ENCODE results near the gene DCDC2.
"Not testable (repeated sequence)": the region's sequence is repeated elsewhere in the genome, so short reads cannot be mapped to it uniquely, and the experiment has no call there.

The DCDC2 gene

DNA sequence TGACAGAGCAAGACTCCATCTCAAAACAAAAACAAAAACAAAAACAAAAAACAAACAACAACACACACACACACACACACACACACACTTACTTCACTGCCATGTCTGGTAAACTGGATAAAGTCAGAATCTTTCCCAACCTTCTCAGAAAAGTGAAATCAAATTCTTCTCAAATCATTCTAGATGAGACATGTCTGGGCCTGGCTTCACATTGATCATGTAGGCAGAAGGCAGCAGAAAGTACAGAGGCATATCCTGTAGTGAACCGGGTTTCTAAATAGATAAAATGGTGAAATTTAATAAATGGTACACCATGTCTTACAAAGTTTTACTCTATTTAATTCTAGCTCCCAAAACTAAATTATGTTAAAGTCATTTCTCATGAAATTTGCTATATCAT lies 30.0 kb upstream of the DCDC2 start:
- Histone ChIP-seq H4K20me1 (ENCODE audit: insufficient read depth, low read length) (no peaks in the 10 kb centered on the region), H3K9ac (ENCODE audit: low read depth, low read length) (no peak overlapping the region), H3K4me1 (ENCODE audit: insufficient read depth, low read length) (no peaks in the 10 kb centered on the region), H2AFZ (ENCODE audit: low read depth, low read length) (no peak overlapping the region), H3K4me3 (ENCODE audit: low read depth in 1 of 2, low read length in 2 of 2) (no peak overlapping the region), H3K27ac (ENCODE audit: low read length) (no peak overlapping the region), H3K27me3 (ENCODE audit: insufficient read depth, low read length, poor library complexity) (no peaks in the 10 kb centered on the region), H3K36me3 (ENCODE audit: insufficient read depth, low read length) (no peaks in the 10 kb centered on the region), H3K9me3 (ENCODE audit: insufficient read depth, low read length, severe bottlenecking) (no peaks in the 10 kb centered on the region), H3K4me2 (ENCODE audit: insufficient read depth, low read length) (no peak overlapping the region), H3K79me2 (ENCODE audit: insufficient read depth, low read length) (no peaks in the 10 kb centered on the region)
- TF ChIP-seq, protein P1, sequence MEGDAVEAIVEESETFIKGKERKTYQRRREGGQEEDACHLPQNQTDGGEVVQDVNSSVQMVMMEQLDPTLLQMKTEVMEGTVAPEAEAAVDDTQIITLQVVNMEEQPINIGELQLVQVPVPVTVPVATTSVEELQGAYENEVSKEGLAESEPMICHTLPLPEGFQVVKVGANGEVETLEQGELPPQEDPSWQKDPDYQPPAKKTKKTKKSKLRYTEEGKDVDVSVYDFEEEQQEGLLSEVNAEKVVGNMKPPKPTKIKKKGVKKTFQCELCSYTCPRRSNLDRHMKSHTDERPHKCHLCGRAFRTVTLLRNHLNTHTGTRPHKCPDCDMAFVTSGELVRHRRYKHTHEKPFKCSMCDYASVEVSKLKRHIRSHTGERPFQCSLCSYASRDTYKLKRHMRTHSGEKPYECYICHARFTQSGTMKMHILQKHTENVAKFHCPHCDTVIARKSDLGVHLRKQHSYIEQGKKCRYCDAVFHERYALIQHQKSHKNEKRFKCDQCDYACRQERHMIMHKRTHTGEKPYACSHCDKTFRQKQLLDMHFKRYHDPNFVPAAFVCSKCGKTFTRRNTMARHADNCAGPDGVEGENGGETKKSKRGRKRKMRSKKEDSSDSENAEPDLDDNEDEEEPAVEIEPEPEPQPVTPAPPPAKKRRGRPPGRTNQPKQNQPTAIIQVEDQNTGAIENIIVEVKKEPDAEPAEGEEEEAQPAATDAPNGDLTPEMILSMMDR (IDR thresholded peaks at IDR 0.05; ENCODE audit: borderline replicate concordance, extremely low read depth, low read length, poor library complexity, severe bottlenecking), result no peak
- no peak for TF ChIP-seq EZH2 (IDR thresholded peaks at IDR 0.05; ENCODE audit: borderline replicate concordance, low read depth, low read length, severe bottlenecking)
- DNase-seq (no peak), ATAC-seq (ENCODE audit: insufficient read depth, low read depth) (no peak)

DNA sequence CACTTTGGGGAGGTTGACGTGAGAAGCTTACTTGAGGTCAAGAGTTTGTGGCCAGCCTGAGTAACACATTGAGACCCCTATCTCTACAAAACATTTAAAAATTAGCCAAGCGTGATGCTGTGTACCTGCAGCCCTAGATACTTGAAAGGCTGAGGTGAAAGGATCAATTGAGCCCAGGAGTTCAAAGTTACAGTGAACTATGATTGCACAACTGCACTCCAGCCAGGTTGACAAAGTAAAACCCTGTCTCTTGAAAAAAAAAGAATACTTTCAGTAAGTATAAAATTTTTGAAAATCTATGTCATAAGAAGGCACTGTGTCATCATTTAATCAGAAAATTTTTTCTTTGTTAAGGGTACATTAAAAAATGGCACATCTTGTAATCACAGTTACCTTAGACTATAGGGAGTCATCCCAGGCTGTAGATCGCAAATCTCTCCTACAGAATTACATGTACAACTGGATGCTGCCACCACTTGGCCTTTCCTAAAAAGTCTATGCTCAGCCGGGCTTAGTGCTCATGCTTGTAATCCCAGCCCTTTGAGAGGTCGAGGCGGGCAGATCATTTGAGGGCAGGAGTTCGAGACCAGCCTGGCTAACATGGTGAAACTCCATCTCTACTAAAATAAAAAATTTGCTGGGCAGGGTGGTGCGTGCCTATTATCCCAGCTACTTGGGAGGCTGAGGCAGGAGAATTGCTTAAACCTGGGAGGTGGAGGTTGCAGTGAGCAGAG lies 27.8 kb upstream of the DCDC2 start:
- Histone ChIP-seq H2AFZ (ENCODE audit: low read depth, low read length) (no peak overlapping the region), H4K20me1 (ENCODE audit: insufficient read depth, low read length) (no peaks in the 10 kb centered on the region), H3K79me2 (ENCODE audit: insufficient read depth, low read length) (no peaks in the 10 kb centered on the region), H3K9ac (ENCODE audit: low read depth, low read length) (no peak overlapping the region), H3K36me3 (ENCODE audit: insufficient read depth, low read length) (no peaks in the 10 kb centered on the region), H3K9me3 (ENCODE audit: insufficient read depth, low read length, severe bottlenecking) (no peaks in the 10 kb centered on the region), H3K27me3 (ENCODE audit: insufficient read depth, low read length, poor library complexity) (no peaks in the 10 kb centered on the region), H3K4me1 (ENCODE audit: insufficient read depth, low read length) (no peaks in the 10 kb centered on the region), H3K27ac (ENCODE audit: low read length) (no peak overlapping the region), H3K4me3 (ENCODE audit: low read depth in 1 of 2, low read length in 2 of 2) (no peak overlapping the region), H3K4me2 (ENCODE audit: insufficient read depth, low read length) (no peak overlapping the region)
- ATAC-seq (ENCODE audit: insufficient read depth, low read depth) (no peak), DNase-seq (no peak)
- TF ChIP-seq, protein P1 (IDR thresholded peaks at IDR 0.05; ENCODE audit: borderline replicate concordance, extremely low read depth, low read length, poor library complexity, severe bottlenecking), result no peak
- TF ChIP-seq EZH2 (IDR thresholded peaks at IDR 0.05; ENCODE audit: borderline replicate concordance, low read depth, low read length, severe bottlenecking), result no peak

DNA sequence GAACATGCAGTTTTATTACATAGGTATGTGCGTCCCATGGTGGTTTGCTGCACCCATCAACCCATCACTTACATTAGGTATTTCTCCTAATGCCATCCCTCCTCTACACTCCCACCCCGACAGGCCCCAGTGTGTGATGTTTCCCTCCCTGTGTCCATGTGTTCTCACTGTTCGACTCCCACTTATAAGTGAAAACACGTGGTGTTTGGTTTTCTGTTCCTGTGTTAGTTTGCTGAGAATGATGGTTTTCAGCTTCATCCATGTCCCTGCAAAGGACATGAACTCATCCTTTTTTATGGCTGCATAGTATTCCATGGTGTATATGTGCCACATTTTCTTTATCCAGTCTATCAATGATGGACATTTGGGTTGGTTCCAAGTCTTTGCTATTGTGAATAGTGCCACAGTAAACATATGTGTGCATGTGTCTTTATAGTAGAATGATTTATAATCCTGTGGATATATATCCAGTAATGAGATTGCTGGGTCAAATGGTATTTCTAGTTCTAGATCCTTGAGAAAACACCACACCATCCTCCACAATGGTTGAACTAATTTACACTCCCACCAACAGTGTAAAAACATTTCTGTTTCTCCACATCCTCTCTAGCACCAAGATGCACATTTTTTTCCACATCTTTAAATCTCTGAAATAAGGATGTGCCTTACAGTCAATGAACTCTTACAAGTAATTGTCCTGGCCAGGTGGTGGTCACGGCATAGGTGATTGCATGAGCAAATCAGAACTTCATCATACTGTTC lies 26.7 kb upstream of the DCDC2 start:
- not testable (repeated sequence) for H3K9ac ChIP-seq (ENCODE audit: low read depth, low read length); H3K4me1 ChIP-seq (ENCODE audit: insufficient read depth, low read length); ATAC-seq (ENCODE audit: insufficient read depth, low read depth); H3K27ac ChIP-seq (ENCODE audit: low read length); H3K4me2 ChIP-seq (ENCODE audit: insufficient read depth, low read length); H3K36me3 ChIP-seq (ENCODE audit: insufficient read depth, low read length); H3K4me3 ChIP-seq (ENCODE audit: low read depth in 1 of 2, low read length in 2 of 2); H3K9me3 ChIP-seq (ENCODE audit: insufficient read depth, low read length, severe bottlenecking); DNase-seq; H3K79me2 ChIP-seq (ENCODE audit: insufficient read depth, low read length); H4K20me1 ChIP-seq (ENCODE audit: insufficient read depth, low read length); H3K27me3 ChIP-seq (ENCODE audit: insufficient read depth, low read length, poor library complexity); H2AFZ ChIP-seq (ENCODE audit: low read depth, low read length)

DNA sequence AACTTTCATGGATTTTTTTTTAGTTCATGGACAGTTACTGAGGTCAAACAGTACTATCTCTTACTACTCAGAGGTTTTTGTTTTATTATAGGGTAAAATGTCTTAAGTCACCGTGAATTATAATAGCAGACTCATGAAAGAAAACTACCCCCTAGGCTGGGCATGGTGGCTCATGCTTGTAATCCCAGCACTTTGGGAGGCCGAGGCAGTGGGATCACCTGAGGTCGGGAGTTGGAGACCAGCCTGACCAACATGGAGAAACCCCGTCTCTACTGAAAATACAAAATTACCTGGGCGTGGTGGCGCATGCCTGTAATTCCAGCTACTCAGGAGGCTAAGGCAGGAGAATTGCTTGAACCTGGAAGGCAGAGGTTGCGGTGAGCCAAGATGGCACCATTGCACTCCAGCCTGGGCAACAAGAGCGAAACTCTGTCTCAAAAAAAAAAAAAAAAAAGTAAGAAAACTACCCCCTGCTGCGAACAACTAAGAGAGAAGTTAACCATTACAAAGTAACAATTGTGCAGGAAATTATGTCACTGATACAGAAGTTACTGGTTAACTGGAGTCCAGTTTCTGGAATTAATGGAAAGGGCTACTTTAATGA lies 25.1 kb upstream of the DCDC2 start:
- not testable (repeated sequence) for H3K79me2 ChIP-seq (ENCODE audit: insufficient read depth, low read length); H3K27ac ChIP-seq (ENCODE audit: low read length); H3K4me2 ChIP-seq (ENCODE audit: insufficient read depth, low read length); H3K27me3 ChIP-seq (ENCODE audit: insufficient read depth, low read length, poor library complexity); ATAC-seq (ENCODE audit: insufficient read depth, low read depth); H3K36me3 ChIP-seq (ENCODE audit: insufficient read depth, low read length); H2AFZ ChIP-seq (ENCODE audit: low read depth, low read length); H3K4me1 ChIP-seq (ENCODE audit: insufficient read depth, low read length); H3K4me3 ChIP-seq (ENCODE audit: low read depth in 1 of 2, low read length in 2 of 2); H3K9me3 ChIP-seq (ENCODE audit: insufficient read depth, low read length, severe bottlenecking); H3K9ac ChIP-seq (ENCODE audit: low read depth, low read length); DNase-seq; H4K20me1 ChIP-seq (ENCODE audit: insufficient read depth, low read length)
